Stimulated activated CD4-positive, alpha-beta T cell treated with anti-CD3 and anti-CD28 coated beads, TNF-alpha, amount 100 ng/mL, for 4 hours (primary cell): ENCODE results near the gene SLC38A9.
"Not testable (repeated sequence)": the region's sequence is repeated elsewhere in the genome, so short reads cannot be mapped to it uniquely, and the experiment has no call there.

ENCODE experiments used
- DNase-seq, 3 experiments: peaks; one replicate each; pipeline ENCODE4 v3.0.0-alpha.2; 2020; ENCODE audit warnings: low read depth in 3 of 3

SLC38A9 gene, protein sequence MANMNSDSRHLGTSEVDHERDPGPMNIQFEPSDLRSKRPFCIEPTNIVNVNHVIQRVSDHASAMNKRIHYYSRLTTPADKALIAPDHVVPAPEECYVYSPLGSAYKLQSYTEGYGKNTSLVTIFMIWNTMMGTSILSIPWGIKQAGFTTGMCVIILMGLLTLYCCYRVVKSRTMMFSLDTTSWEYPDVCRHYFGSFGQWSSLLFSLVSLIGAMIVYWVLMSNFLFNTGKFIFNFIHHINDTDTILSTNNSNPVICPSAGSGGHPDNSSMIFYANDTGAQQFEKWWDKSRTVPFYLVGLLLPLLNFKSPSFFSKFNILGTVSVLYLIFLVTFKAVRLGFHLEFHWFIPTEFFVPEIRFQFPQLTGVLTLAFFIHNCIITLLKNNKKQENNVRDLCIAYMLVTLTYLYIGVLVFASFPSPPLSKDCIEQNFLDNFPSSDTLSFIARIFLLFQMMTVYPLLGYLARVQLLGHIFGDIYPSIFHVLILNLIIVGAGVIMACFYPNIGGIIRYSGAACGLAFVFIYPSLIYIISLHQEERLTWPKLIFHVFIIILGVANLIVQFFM

DNA sequence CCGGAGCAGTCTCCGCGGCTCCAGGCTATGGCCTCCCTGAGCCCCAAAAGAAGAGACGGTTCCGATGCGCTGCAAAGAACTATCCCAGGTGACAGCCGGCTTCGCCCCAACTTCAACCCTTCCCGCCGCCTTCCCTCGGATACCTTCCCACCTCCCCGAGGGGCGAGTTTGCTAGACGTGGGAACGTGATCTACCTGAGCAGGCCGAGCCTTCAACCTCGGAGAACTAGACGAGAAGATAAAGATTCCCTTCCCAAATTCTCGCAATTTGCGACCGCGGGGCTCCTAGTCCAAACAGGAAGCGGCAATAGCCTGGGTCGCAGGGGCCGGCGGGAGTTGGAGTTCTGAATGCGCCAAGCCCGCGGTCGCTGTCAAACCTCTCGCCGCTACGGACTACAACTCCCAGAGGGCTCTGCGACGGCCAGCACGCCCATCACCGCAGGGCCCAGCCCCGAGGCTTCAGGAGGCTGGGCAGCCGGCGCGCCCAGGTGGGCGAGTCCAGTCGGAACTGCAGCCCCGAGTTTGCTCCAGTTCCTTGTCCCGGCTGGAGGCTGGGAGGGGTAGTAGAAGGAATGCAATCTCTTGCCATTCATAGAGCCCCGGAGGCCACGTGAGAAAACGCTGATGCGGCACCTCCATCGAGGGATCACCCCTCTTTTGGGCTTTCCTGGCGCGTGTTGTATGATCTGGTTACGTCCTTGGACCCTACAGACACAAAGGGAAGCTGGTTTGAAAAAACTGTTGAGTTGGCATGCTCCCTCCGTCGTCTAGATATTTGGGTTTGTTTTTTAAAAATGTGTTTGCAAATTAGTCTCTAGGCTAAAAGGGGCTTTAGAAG lies at the start of gene SLC38A9:
Gene SLC38A9 (minus strand): TSS at position 302 of the 837 bp plus-strand sequence. CDS start 14,366 bp downstream, outside the sequence.
- DNase-seq = peak; percentile 79 to 91 (median 79)

DNA sequence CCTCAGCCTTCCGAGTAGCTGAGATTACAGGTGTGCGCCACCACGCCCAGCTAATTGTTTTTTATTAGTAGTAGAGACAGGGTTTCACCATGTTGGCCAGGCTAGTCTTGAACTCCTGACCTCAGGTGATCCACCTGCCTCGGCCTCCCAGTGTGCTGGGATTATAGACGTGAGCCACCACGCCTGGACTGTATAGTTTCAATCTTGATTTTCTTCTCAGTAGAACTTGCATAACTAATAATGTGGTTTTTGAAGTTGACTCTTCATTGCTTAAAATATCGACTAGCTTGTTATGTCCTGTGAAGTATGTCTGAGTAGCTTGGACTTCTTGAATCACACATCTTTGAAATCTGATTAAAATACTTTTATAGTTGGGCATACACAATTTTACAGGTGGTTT lies 49.6 kb upstream of the SLC38A9 start:
- DNase-seq = not testable (repeated sequence)

DNA sequence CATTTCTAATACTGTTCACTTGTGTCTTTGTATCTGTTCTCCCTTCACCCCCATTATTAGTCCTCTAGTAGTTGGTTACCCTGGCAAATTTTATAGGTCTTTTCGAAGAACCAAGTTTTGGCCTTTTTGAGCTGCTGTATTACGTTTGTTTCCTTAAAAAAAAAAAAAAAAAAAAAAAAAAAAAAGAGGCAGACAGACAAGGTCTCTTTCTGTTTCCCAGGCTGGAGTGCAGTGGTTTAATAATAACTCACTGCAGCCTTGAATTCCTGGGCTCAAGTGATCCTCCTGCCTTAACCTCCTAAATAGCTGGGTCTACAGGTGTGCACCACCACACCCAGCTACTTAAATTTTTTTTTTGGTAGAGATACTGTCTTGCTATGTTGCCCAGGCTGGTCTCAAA lies 46.6 kb upstream of the SLC38A9 start:
- no peak for DNase-seq

DNA sequence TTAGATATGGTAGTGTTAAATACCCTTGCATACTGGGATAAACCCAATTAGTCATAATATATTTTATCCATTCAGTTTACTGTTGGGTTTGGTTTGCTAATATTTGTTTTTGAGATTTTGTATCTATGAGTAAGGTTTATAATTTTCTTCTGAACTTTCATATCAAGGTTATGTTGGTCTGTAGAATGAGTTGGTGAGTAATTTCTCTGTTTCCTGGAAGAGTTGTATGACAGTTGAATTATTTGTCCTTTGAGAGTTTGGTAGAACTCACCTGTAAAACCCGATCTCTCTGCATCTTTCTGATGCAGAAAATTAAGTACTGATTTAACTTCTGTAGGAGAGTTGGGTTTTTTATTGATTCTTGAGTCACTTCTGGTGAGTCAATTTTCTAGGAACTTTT lies 46.1 kb upstream of the SLC38A9 start:
- DNase-seq = no peak

DNA sequence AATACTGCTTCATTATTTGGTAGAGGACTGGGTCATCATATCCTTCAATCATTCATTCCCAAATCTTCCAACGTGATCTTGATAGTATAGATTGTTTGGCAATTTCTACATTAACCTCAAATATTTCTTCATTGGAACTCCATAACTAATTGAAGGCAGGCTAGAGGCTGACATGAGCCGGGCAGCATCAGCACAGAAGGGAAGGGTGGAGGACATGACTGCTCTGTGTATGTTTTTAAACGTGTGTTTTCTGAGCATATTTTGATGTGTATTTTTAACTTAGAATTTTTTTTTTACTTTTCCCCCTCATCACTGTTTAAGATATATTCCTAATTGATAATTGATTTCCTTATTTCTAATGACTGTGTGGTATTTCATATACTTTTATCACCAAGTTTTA lies 38.4 kb upstream of the SLC38A9 start:
- no peak for DNase-seq

DNA sequence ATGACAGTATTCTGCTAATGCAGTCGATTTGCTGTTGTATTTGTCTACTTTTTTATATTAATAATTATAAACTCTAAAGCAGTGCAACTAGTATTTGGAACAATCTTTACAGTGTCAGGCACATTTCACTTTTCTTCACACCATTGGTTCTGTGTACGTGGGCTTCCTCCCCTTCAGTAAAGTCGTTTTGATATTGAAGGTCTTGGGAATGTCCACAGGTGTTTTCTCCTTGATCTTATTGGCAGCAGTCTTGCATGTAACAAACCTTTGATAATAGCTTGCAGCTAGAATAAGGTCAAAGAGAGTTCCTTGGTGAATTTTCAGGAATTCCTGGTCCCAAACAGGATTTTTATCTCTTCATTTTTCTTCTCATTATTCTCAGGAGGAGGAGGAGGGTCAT lies 37.9 kb upstream of the SLC38A9 start:
- no peak for DNase-seq

DNA sequence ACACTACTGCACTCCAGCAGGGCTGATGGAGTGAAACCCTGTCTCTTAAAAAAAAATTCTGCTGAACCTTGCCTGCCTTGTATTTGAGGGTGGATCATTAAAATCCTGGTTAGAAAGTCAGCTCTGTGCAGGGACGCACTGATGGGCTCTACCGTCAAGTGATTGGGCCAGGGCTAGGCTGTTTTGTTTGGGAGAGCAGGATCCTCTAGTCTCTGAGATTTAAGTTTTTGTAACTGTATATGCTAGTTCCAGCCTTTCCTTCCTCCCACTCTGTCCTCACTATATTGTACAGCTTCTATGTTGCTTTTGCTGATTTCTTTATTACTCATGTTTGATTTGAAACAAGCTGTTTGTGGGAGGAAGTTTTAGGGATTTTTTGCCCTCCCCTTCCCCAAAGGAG lies 37.3 kb upstream of the SLC38A9 start:
- no peak for DNase-seq

DNA sequence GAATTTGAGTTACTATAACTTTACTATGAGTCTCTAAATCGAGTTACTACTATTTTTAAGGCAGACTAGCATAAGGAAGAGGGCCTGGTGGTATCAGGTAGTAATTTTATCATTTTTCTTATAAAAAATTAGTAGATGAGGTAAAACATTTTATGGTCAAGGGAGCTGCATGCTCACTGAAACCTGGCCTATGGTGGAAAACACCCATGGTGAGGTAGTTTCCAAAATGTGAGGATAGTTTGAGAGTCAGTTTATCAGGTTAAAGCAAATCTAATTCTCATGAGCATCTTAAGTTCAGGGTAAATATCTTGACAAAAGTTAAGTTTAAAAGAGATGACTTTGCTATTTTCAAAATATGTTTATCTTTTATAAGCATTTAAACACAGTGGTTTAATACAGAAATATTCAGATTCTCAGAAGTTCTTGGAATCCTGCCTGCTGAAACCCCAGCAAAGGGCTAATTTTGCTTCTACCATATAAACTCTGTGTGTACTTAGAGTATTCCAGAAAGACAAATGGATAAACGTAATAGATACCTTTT lies 35.7 kb upstream of the SLC38A9 start:
- no peak for DNase-seq

DNA sequence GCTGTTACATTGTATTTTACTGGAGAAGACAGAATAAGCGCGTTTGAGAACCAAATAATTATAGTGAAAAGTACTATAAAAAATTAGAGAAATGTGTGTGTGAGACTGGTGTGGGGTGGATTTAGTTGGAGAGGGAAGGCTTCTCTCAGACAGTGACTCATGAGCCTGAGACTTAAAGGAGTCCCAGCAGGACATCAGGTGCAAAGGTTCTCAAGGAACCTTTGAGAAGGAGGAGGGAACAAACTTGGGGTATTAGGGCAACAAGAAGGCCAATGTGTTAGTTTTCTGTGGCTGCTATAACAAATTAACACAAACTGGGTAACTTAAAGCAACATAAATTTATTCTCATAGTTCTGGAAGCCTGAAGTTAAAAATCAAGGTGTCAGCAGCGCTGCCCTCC lies 30.7 kb upstream of the SLC38A9 start:
- DNase-seq = no peak

DNA sequence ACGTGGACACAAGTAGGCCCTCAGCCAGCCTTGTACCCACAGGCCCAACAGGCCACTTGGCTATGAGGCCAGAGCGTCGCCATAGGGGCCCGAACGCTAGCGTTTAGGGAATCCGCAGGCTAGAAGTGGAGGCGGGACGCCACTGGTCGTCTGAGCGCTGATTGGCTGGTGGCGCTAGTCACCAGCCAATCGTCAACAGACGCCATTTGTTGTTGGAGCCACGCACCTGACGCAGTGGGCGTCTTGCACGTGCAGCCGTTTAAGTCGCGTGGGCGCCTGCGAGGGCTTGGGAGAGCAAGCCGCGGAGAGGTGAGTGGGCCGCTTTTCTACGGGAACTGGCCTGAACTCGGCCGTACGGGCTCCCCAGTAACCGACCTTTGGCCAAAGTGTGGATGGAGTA lies 25.7 kb upstream of the SLC38A9 start, which contains the start of gene DDX4:
Gene DDX4 (plus strand): TSS at position 269 of the 400 bp plus-strand sequence. CDS start 903 bp downstream, outside the sequence.
- DNase-seq = no peak

DNA sequence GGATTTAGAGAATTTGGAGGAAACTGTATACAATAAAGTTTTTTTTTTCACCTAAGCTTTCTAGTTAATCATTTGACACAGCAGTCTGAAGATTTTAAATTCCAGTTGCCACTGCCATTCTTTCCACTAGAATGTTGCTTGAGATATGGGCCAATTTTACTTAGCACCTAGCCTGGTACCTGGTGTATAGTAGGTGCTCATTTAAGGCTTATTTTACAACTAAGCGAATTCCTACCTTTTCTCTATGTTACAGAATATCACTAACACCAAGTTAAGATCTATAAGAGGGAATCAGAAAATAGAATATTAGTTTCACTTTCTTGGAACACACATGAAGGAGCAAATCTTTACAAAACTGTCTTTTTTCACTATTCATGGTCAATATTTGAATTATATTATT lies 22.5 kb upstream of the SLC38A9 start:
- DNase-seq = no peak

DNA sequence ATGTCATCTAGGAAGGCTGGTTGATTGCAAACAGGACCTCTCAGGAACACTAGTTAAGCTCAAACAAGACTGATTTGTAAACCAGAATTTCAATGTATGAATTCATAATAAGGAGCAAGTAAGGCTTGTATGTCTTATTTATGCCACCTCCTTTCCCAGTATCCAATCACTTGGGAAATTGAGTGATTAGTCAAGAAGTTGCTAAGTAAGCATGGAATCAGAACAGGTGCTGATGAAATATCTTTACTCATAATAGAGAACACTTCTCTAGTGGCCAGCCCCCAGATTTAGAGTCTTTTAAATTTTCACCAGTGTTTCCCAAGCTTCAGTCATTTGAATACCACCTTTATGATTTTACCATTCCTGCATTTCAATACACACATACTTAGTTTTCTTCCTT lies 20.5 kb upstream of the SLC38A9 start:
- DNase-seq = no peak

DNA sequence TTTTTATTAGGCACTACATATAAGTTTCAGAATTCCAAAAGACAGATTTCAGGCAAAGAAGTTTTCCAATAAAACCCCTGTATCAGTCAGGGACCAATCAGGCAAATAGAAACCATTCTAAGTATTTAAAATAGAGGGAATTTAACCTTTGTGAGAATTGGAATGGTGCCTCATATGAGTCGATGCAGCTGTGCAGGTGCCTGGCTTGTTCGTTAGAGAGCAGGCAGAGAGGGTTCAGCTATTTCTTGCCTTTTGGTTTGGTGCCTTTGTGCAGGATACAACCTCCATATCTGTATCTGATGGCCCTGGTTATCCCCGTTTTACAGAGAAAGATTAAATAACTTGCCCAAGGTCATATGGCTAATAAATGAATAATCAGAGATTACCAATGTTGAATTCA lies 19.7 kb upstream of the SLC38A9 start:
- no peak for DNase-seq

DNA sequence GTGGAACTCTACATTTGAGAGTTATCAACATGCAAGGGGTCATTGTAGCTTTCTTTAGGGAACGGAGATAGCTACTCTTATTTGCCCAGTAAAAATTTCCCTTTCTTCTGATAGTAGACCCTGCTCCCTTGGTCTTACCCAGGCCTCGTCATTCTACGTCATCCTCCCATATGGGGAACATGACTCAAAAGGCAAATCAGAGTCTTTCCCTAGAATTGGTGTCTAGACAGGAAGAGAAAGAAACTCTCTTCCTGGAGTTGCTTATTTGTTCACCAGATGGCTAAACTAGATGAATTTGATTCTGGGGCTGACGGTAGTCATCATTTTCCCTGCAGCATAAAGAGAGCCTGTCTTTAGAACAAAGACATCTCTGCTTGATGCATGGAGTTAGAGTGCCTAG lies 12.2 kb upstream of the SLC38A9 start:
- no peak for DNase-seq

DNA sequence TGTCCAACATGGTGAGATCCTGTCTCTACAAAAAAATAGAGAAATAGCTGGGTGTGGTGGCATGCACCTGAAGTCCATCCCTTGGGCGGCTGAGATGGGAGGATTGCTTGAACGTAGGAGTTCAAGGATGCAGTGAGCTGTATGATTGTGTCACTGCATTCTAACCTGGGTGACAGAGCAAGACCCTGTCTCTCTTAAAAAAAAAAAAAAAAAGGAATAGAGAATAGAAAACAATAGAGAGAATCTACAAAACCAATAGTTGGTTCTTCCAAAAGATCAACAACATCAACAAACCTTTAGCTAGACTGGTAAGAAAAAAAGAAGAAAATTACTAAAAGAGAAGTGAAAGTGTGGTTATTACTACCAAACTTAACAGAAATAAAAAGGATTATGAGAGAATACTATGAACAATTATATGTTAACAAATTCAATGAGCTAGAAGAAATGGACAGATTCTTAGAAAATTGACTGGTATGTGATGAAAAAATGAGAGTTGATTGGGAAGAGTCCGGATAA lies 8.1 kb upstream of the SLC38A9 start:
- DNase-seq = no peak

DNA sequence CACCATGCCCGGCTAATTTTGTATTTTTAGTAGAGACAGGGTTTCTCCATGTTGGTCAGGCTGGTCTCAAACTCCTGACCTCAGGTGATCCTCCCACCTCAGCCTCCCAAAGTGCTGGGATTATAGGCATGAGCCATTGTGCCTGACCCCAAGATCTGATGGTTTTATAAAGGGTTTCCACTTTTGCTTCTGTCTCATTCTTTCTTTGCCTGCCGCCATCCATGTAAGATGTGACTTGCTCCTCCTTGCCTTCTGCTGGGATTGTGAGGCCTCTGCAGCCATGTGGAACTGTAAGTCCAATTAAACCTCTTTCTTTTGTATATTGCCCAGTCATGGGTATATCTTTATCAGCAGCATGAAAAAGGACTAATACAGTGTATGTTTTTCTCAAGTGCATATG lies 6.9 kb upstream of the SLC38A9 start:
- DNase-seq = not testable (repeated sequence)

DNA sequence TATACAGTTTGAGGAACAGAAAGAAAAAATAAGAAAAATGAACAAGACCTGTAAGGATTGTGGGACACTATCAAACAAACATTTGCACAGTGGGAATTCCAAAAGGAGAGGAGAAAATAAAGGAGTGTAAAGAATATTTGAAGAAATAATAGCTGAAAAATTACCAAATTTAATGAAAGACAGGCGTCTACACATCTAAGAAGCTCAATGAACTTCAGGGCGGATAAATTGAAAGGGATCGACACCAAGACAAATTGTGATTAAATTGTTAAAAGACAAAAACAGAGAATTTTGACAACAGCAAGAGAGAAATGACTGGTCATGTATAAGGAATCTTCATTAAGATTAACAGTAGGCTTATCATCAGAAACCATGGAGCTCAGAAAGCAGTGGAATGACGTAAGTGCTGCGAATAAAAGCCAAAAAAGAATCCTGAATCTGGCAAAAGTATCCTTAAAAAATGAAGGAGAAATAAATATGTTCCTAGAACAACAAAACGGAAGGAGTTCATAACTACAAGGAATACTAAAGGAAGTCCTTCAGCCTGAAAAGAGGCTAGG lies 3.5 kb upstream of the SLC38A9 start:
- DNase-seq = no peak

DNA sequence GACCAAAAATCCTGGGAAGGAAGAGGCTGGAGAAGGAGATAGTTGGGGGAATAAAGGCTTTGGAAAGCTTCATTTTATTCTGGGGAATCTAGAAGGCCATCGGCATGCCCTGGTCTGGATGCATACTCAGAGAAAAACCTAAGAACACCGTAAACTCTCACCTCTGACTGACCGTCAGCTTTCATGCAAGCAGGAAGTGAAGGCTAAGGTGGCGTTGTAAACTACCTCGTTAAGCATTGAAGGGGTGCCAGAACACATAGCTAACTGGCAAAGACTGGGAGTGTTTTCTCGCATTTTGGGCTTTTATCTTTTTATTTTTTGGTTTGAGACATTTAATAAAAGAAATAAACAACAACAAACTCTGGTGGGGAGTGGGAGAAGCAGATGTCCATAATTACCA lies 2.6 kb upstream of the SLC38A9 start:
- DNase-seq = no peak

DNA sequence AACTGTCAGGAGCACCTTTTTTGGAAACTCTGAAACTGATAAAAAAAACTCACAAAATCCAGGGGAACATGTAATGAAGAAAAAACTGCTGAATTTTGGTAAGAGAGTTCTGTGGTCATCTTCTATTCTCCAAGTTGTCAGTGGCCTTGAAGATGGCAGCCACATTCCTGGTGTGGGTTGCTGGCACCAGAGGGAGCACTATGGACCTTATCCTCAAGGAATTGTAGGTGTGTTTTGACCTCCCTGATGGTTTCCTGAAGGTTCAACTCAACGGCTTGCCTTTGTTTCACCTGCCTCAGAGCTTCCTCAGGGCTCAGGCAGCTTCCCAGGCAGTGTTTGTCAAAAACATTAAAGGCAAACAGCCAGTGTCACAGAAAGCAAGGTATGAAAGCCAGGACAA lies 2.2 kb upstream of the SLC38A9 start:
- no peak for DNase-seq

DNA sequence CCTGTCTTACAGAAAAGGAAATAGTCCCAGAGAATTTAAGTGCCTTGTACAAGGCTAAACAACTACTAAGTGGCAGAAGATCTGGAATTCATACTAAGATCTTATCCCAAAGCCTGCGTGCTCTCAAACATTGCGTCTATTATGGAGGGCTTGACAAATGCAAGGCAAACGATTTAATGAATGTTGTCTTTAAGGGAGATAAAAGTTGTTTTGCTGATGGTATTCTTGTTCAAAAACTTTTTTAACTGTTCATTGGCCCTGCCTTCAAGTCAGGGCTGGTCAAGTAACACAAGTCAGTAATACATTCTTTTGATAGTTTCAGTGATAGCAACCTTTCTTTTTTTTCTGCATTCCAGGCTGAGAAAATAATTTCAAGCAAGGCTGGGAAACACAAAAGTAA lies 1.7 kb upstream of the SLC38A9 start:
- no peak for DNase-seq

DNA sequence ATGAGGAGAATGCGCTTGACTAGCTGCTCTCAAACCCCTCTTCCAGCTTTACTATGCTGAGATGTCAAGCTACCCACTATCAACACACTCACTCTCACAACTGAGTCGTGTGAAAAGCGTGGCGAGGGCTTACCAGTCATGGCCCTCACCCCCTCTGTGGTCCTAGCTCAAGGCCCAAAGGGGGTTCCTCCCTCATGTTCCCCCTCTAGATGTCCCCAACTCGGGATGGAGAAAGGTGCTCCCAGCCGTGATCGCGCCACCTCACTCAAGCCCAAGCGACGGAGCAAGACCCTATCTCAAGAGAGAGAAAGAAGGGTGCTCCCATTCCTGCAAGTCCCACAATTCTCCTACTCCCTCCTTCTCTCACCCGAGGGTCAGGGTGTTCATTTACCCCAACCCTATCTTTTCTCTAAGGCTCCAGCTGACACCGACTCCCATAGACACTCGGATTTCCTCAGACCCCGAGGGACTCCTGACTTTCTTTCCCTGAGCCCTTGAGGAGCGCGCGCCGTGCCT lies 559 bp downstream of the SLC38A9 start:
- no peak for DNase-seq

DNA sequence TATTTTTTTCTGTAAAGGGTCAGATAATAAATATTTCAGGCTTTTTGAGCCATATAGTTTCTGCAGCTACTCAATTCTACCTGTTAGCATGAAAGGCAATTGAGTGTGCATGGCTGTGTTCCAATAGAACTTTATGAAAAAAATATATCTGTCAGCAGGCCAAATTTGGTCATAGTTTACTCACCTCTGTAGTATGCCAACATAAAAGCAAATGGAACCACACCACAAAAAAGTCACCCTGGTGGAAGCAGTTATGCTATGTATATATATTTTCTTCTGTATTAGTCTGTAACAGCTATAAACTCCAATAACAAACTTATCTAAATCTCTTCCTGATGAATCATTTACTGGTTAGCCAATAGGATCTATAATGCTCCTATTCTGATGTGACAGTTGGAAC lies 3.4 kb downstream of the SLC38A9 start:
- DNase-seq = no peak
